Kasumi-1 (cell line): Measurements from ENCODE around the gene CSTB.

Source experiments
- DNase-seq, 2 experiments: peaks; one replicate each; lab custom pipeline; 2025; lab: John Stamatoyannopoulos, UW

Gene CSTB

DNA sequence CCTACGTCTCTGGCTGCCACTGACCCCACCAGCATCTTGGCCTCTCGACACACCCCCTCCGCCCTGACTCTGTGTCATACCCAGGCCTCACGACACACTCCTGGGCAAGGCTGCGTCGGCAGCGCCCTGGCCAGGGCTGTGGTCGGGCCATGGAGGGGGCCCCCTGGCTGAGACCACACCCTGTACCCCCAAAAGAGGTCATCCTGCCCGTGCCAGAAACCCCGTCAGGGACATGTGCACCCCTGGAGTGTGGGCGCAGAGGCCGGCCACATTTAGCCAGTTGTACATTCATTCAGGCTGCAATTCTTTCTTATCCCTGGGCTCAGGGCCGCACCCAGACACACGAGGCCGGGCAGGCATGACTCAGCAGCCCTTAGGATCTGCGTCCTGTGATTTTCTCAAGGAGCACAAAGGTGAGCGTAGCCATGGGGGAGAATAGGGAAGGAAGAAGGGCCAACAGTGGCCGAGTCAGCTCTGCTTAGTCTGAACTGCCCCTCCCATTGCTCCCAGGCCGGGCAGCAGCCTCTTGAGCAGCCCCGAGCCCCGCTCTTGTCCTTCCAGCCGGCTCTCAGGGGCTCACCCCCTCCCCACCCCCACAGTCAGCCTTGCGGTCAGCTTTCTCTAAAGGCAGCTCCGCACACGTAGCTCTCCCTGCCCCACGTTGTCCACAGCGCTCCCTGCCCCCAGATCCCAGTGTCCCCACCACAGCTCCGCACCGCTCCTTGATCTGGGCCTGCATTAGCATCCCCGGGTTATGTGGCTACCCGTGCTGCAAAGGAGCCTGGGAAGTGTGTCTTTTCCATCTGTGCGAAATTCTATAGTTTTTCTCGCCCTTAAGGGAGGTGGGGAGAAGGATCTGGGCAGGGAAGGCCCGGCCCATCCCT, 7.9 kb downstream of the CSTB start:
- no peak for DNase-seq

DNA sequence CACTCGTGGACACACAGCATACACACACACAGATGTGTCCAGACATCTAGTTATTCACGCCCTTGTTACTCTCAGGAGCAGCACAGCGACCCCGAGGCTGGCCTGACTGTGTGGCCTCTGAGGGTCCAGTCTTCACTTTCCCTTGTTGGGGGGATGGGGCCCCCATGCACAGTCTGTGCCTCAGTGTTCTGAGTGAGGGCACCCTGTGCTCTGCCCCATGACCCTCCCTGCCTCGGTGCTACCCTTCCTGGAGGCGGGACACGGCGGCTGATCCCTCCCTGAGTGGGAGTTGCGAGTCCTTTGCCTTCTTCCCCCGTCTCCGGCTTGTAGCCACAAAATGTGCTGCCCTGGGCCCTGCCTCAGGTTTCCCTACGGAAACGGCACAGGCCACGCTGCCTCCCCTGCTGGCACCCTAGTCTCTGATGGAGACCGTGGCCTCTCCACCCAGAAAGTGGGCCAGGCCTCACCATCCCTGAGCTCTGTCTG, 8.6 kb downstream of the CSTB start:
- no peak for DNase-seq

DNA sequence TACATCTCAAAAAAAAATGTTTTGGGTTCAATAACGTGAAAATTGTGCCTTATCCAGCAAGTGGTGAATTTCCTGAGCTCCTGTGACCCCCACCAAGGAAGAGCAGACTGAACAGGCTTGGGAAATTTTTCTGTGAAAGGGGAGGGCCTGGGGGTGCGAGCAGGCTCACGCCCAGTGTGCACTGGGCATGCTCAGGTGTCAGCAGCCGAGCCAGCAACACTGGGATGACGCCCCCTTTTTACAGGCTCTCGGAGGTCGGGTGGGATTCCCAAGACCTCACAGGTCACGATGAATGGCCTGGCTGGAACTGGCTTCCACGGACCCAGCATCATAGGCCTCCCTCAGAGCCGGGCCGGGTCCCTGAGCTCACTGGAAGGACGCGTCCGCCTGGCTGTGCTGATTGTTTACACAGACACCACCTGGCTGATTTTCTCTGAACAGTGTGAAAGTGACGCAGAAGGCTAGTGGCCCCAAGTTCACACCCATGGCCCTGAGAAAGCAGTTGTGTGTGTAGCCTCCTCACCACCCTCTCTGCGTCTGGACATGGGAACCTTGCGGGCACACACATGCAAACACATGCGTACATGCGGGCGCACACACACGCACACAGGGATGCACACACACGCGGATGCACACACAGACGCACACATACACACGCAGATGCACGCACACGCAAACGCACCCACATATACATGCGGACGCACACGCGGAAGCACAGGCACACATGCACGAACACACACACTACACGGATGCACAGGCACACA, 9.2 kb downstream of the CSTB start:
- DNase-seq: no peak

DNA sequence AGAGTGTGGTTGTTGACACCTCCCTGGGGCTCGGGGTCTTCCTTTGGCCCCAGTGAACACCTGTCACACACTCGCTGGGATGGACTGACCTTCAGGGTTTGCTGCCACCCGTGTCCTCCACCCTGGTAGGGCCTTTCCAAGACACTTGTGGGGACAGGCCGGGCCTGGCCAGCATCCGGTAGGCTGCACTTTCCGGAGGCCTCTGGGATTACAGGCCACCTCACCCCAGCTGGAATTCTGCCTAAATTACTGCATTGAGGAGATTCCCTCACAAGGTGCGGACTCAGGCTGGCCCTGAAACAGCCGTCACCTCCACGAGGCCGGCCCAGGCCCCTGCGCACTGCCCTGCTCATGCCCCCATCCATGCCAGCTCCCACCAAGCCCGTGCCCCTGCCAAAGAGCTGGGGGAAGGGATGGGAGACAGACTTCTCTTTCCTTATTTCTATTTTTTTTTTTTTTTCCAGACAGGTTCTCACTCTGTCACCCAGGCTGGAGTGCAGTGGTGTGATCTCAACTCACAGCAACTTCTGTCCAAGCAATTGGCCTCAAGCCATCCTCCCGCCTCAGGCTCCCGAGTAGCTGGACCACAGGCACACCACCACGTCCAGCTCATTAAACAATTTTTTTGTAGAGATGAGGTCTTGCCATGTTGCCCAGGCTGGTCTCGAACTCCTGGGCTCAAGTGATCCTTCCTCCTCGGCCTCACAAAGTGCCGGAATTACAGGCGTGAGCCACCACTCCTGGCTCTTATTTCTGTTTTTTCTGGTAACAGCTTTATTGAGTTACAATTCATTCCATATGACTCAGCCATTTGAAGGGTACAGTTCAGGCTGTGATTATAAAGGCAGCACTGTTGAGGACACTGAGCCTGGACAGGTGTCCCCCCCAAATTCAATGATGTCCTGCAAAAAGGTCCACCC, 11.3 kb downstream of the CSTB start:
- no peak for DNase-seq

DNA sequence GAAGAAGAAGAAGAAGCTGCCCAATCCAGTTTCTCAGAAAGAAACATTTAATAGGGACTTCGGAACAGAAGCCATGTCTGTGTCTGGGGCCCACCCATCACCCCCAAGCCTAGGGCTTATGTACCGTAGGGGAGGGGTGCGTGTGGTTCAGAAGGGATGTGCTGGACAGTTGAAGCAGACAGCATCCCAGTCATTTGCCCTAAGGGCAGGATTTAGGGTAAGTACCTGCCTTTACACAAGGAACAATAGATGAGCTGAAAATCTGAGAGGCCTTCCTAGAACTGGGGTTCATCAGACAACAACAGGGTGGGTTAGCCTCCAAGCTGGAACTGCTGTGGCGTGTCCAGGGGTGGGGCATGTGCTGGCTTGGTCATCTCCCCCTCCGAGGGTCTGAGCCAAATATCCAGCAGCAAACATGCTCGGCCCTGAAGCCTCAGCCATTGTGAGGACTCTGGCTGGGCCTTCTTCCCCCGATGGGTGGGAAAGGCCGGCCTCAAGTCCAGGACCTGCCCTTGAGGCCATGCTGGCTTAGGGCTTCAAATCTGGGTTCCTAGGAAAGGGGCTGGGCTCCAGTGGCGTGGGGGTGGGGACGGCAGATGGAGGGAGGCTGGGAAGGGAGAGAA, 12.1 kb downstream of the CSTB start:
- DNase-seq: no peak

DNA sequence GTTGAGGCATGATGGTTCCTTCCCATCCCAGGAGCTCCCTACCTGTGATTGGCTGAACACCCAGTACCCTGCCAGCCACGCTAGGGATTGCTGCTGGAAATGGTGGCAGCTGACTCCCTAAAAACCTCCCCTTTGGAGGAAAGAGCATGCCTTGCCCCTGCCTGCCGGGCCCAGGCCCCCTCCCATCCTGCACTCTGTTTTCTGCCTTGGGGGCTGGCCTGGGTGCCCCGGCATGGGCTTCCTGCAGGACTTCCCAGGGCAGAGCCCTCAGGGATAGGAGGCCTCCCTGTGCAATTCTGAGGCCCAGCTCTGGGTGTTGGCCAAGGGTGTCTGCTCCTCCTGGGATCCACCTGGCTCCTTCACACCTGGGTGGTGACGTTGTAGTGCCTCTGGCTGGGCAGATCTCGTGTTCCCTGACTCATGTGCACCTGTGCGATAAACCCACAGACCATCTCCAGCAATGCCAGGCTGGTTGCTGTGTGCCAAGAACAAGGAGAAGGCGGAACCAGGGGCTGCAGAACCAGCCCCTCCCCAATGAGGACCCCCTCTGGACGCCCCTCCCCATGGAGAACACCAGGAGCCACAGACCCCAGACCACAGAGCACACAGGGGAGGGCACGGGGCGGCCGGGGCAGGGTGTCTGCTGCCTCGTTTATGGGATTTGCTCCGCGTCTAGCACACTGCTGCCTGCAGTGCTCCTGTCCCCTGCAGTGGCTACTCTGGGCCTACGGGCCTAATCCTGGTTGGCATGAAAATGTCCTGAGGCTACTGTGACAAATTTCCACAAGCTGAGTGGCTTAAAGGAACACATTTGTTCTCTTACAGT, 13.6 kb downstream of the CSTB start:
- DNase-seq: no peak

DNA sequence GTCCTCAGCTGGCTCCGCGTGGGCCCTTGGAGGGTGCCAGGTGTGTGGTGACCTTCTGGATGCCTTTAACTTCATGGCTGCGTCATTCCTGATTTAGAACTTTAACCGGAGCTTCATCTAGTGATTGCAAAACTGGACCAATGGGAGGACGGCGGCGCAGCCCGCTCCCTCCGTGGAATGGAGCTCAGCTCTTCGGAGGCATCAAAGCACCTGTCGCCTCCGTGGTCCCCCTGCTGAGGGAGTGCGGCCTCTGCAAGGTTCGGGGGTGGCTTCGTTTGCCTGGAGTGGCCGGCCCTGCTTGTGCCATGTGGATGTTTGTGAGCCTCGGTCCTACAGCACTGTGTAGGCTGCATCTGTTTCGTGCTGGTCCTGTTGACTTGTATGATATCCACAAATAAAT, 14.2 kb downstream of the CSTB start:
- no peak for DNase-seq

DNA sequence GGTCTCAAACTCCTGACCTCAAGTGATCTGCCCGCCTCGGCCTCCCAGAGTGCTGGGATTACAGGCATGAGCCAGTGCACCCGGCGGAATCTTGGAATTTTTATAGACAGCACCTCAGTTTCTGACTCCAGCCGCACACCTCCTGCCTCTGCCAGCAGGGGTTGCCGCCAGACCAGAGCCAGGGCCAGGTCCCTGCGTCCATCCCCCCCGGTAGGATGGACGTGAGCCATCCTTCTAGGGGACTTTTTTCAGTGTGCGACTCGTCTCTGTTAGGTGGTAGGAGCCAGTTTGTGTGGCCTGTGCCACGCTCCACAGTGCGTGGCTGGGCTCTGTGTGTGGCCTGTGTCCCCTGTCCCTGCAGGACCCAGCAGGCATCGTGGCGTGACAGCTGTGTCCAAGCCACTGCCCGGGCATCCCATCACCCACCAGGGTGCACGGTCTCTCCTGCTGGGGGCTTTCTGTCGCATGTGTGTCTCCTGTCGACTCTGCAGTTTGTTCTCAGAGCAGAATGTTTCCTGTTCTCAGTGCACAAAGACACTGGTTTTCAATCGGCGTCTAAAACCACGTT, 15.6 kb downstream of the CSTB start:
- no peak for DNase-seq

DNA sequence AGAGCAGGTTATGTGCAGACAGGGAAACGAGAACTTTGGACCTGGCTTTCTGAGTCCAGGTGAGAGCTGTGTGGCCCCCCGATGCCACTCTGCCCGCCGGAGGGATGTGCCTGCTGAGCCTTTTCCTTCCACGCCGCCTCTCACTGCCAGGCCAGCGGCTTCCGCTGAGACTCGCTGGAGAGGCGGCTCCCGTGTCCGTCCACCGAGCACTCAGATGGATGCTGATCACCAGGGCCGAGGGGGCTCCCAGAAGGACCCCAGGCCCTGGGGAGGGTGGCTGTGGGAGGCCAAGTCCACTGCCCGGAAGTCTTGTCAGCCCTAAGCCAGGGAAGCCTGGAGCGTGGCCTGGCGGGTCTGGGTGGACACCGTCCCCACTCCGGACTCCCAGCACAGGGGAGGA, 16.5 kb downstream of the CSTB start:
- DNase-seq: no peak

DNA sequence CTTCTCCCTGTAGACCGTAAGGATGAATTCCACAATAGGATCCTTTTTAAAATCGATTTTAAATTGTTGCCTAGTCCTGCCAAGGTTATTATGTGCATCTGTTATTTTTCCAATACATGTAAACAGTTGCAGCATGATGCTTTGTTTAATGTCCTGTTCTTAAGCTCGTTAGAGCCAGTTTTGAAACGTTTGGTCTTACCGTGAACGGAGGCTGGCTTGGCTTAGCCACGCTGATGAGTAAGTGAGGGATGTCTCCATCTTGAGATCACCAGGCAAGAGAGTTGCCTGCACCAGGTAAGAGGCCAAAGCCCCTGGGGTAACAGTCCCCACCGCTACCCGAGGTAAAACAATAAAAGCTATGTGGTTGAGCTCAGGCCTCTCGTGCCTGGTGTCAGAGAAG, 17.3 kb downstream of the CSTB start:
- no peak for DNase-seq

DNA sequence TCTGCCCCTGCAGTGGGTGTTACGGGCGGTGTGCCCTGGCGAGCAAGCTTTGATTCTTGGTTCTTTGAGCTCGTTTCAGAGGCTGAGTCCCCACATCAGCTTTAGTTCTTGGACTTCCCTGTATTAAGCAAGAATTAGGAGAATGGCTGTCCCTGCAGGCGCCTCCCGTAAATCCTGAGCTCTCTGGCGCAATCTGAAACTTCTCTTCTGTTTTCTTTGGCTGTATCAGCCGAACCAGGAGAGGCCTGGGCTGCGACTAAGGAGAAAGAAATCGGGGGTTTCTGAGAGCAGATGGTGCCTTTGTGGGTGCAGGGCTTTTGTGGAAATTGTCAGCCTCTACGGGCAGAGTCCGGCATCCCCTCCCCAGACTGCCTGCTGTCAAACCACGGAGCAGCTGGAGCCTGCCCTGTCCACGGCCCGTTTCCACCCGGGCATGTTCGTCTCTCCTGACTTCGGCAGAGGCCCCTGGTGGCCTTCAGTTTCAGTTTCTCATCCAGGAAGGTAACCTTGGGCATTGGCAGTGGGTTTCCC, 17.9 kb downstream of the CSTB start:
- DNase-seq: no peak

DNA sequence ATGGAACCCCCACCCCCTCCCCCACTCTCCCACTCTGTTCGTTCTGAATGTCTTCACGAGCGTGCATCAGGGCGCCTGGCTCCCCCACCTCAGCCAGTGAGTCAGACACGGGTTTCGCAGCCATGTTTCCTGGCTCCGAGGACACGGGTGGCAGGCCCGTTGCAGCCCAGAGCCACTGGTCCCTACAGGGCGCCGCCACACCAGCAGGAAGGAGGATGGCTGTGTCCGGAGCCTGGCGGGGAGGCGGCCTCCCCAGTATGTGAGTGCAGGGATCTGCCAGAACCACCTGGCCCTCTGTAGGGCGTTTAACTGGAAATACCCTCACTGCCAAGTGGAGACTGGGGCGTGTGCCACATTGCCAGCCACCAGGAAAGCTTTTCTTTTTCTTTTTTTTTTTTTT, 18.5 kb downstream of the CSTB start:
- DNase-seq: no peak

DNA sequence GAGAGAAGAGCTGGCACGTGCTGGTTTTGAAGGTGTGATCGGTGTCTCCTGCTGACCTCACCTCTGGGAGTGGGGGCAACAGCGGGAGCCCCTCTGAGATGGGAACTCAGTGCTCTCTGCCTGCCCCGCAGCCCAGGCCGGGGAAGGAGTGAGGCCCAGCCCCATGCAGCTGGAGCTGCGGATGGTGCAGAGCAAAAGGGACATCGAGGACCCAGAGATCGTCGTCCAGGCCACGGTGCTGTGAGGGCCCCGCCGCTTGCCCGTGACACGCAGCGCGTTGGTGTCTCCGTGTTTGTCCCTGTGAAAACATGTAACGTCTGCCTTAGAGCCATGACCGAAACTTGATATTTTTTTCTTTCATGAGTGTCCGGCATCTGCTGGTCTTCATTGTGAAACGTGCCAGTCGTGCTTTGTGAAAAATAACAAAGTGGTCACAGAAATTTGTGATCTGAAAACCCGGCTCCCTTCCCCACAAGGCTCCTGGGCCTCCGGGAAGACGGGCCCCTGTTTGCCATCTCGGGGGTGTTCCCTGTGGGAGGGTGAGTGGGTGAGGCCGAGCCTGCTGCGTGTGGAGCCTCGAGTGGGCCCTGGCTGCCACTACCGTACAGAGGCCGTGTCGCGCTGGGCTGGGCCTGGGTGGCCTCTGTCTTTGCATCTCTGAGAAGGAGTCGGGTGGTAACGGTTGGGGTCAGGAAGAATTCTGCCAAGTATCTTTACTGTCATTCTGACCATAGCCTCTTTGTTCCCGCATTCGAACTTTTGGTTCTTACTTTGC, 20.1 kb downstream of the CSTB start:
- DNase-seq: no peak

DNA sequence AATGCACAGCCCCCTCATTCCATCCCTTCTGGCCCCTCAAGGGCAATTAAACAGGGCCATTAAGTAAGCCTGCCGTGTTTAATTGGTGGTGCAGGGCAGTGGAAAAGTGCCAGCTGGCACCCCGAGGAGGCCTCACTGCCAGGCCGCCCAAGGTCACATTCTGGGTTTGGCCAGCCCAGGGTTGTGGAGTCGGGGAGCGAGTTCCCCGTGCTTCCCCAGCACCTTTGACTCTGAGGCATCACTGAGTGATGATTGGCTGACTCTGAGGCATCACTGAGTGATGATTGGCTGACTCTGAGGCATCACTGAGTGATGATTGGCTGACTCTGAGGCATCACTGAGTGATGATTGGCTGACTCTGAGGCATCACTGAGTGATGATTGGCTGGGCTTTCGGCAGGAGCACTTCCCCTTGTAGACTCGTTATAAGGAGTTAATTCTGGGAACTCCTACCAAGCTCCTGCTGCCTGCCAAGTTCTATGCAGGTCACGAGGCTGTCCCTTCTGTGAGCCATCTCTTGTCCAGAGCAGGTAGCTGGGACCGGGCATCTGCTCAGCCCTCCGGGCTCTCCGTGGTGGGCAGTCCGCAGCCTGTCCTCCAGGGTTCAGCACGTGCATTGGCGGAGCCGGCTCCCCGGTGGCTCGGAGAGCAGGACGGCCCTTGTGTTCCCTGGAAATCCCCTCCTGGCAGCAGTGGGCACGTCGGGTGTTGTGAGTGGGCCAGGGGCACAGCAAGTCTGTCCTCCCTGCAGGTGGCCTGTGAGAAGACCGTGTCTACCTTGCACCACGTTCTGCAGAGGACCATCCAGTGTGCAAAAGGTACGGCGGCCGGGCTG, 20.9 kb downstream of the CSTB start:
- no peak for DNase-seq

DNA sequence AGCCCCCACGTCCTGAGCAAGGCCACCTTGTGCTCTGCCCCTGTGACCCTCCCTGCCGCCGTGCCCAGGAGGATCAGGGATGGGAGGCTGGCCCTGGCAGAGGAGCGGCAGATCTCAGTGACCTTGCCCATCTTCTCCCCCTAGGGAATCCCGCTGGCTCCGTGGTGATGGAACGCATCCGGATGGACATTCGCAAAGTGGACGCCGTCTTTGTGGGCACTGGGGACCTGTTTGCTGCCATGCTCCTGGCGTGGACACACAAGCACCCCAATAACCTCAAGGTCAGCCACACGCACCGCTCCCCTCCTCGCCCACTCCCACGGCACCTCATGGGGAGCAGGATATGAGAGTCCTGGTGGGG, 22.7 kb downstream of the CSTB start:
- DNase-seq: no peak

DNA sequence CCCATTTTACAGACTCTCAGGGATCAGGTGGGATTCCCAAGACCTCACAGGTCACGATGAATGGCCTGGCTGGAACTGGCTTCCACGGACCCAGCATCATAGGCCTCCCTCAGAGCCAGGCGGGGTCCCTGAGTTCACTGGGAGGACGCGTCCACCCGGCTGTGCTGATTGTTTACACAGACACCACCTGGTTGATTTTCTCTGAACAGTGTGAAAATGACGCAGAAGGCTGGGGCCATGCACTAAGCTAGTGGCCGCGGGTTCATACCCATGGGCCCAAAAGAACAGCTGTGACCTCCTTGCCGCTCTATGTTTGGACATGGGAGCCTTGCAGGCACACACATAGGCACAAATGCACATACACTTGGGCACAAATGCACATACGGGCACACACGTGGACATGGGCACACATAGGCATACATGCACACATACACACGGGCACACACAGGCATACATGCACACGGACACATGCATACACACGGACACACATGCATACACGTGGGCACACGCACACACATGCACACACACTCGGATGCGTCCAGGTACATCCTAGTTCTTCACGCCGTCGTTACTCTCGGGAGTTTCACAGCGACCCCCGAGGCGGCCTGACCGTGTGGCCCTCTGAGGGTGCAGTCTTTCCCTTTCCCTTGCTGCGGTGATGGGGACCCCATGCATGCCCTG, 23.2 kb downstream of the CSTB start:
- no peak for DNase-seq

DNA sequence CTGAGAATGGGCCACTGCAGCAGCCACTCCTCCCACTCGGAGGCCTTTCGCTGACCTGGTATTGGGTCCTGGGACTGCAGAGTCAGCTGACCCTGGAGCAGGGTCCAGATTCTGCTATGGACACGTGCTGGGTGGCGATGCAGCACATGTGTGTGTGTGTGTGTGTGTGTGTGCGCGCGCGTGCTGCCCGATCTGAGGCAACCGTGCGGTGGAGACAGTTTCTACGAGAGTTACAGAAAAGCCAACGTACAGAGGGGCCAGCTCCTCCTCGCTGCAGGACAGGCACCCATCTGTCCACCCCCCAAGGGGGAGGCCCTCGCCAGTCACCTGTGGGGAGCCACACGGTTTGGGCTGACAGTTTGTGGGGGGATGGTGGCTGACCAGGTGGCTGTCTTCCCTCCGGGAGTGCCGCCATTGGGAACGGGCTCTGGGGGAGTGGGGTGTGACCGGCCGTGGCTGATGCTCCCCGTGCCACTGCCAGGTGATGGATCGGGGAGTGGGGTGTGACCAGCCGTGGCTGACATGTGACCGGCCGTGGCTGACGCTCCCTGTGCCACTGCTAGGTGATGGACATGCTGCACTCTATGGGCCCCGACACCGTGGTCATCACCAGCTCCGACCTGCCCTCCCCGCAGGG, 24.0 kb downstream of the CSTB start:
- DNase-seq: no peak
